CD8-positive, alpha-beta memory T cell (primary cell): ENCODE measurements around the gene GMDS. TPM values are rescaled to one million over a fixed set of nuclear protein-coding genes. Genes with fewer than 3 reads are reported as not detected.

Experiments used
- CTCF ChIA-PET: fragments of 350-600 bp; sonication (Branson Sonifier 250); formaldehyde crosslinking; loops from one replicate; lab custom pipeline; 2021; ENCODE audit warnings: antibody characterized with exemption; lab: Charles Lee
- POLR2A ChIA-PET: fragments of 350-600 bp; sonication (Branson Sonifier 250); formaldehyde crosslinking; loops from one replicate; lab custom pipeline; 2021; ENCODE audit warnings: antibody characterized with exemption; lab: Charles Lee
- DNase-seq, 5 donors: peaks; one replicate each; pipeline versions ENCODE4 v3.0.0 to v3.0.0-alpha.2; 2020 to 2022; ENCODE audit warnings: mixed read lengths in 1 of 5
- H3K27ac ChIP-seq: one replicate; pipeline ENCODE4 v1.7.0; 2013; ENCODE audit warnings: low read depth, mild to moderate bottlenecking, low read length, moderate library complexity
- H3K27me3 ChIP-seq: 2 replicates; pipeline ENCODE4 v1.7.0; 2013; ENCODE audit warnings: low read length, mild to moderate bottlenecking; ENCODE audit not compliant: insufficient read depth, poor library complexity, severe bottlenecking
- H3K36me3 ChIP-seq: 2 replicates; pipeline ENCODE4 v1.7.0; 2013; ENCODE audit warnings: mild to moderate bottlenecking, low read length, moderate library complexity; ENCODE audit not compliant: insufficient read depth
- H3K4me1 ChIP-seq: 2 replicates; pipeline ENCODE4 v1.7.0; 2013; ENCODE audit warnings: mild to moderate bottlenecking, low read length, moderate library complexity; ENCODE audit not compliant: insufficient read depth
- H3K4me3 ChIP-seq: 2 replicates; pipeline ENCODE4 v1.7.0; 2013; ENCODE audit warnings: mild to moderate bottlenecking, low read length
- H3K9me3 ChIP-seq: 2 replicates; pipeline ENCODE4 v1.7.0; 2013; ENCODE audit warnings: mild to moderate bottlenecking, low read length
- H3K27ac Mint-ChIP-seq, 8 donors: one replicate each; pipeline ENCODE4 v1.8.0; 2020 to 2021; ENCODE audit warnings: mixed read lengths in 8 of 8, mild to moderate bottlenecking in 6 of 8, inconsistent platforms in 3 of 8, moderate library complexity in 3 of 8
- H3K27me3 Mint-ChIP-seq, 2 donors: one replicate each; pipeline ENCODE4 v1.8.0; 2020 to 2021; ENCODE audit warnings: mixed read lengths in 2 of 2, mild to moderate bottlenecking in 1 of 2, moderate library complexity in 1 of 2
- H3K36me3 Mint-ChIP-seq, 3 donors: one replicate each; pipeline ENCODE4 v1.8.0; 2020 to 2021; ENCODE audit warnings: mixed read lengths in 3 of 3, inconsistent platforms in 1 of 3, mild to moderate bottlenecking in 1 of 3
- H3K4me1 Mint-ChIP-seq, 3 donors: one replicate each; pipeline ENCODE4 v1.8.0; 2020 to 2021; ENCODE audit warnings: mixed read lengths in 3 of 3, inconsistent platforms in 1 of 3, mild to moderate bottlenecking in 1 of 3
- H3K4me3 Mint-ChIP-seq, 7 donors: one replicate each; pipeline ENCODE4 v1.8.0; 2020 to 2021; ENCODE audit warnings: mixed read lengths in 7 of 7, mild to moderate bottlenecking in 6 of 7, moderate library complexity in 4 of 7, inconsistent platforms in 2 of 7
- H3K9me3 Mint-ChIP-seq, 5 donors: one replicate each; pipeline ENCODE4 v1.8.0; 2020 to 2022; ENCODE audit warnings: mixed read lengths in 5 of 5, mild to moderate bottlenecking in 3 of 5, moderate library complexity in 2 of 5, inconsistent platforms in 1 of 5
- polyA plus RNA-seq: library from polyadenylated mRNA; unstranded; fragments of 300-500 nt; fragmentation: Illumina TruSeq; gene quantifications from one replicate; pipeline ENCODE4 v1.2.3, GENCODE V29; 2021
- total RNA-seq, 2 experiments: library from RNA; stranded (reverse); gene quantifications; one replicate each; pipeline ENCODE4 v1.2.3, GENCODE V29; 2021

The GMDS gene
- total and polyA plus RNA-seq, 3 experiments from 2014 or later = 16.4 to 33.4 (median 28.6) TPM

GRCh38 chr6:1634081-1634480 is 611.3 kb downstream of the GMDS start:
- Histone ChIP-seq H3K36me3 (no peaks in the 10 kb centered on the region), H3K4me3 (no peak overlapping the region), H3K4me1 (no peaks in the 10 kb centered on the region), H3K27me3 (no peaks in the 10 kb centered on the region), H3K9me3 (no peaks in the 10 kb centered on the region), H3K27ac (no peak overlapping the region)
- no peak for DNase-seq
- no peaks in the 10 kb centered on the region for H3K4me1 Mint-ChIP-seq
- no peaks in the 10 kb centered on the region for H3K9me3 Mint-ChIP-seq
- H3K36me3 Mint-ChIP-seq = peaks cover 2 to 14% (median 8%) of the 10 kb centered on the region in 3 donors
- H3K27me3 Mint-ChIP-seq = peaks cover 4 to 28% of the 10 kb centered on the region in 2 donors
- peak overlapping the region in 1 of 8 donors; percentile 68 for H3K27ac Mint-ChIP-seq
- CTCF ChIA-PET = no interaction called here
- POLR2A ChIA-PET = no interaction called here
- H3K4me3 Mint-ChIP-seq = no peak overlapping the region

DNA sequence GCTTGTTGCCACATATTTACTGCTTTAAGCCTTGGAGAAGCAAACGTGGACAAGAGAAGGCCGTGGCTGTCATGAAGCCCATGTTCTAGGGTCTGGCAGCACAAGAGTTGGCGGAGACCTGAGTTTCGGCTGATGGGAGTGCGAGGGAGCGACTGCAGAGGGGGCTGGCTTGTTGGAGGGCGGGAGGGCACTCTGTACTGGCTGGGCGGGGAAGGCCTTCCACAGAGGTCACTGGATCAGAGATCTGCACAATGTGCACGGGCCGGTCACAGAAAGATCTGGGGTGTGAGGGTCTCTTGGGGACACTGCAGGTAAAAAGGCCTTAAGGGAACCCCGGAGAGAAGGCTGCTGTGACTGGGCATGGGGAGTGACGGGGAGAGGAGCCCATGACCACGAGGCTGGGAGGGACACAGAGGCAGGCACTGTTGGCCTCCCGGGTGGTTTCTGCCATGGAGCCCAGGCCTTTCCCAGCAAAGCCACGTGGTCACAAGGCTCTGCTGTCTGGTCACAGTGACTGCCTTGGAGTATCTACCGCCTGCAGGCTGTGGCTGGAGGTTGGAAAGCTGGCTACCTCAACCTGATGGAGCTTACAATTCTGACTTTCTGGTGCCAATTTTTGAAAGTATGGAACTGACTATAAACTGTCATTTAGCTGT is 611.9 kb downstream of the GMDS start:
- POLR2A ChIA-PET = no interaction called here
- no peak overlapping the region for H3K27ac ChIP-seq
- no peaks in the 10 kb centered on the region for H3K9me3 Mint-ChIP-seq
- H3K4me1 ChIP-seq = no peaks in the 10 kb centered on the region
- H3K27me3 ChIP-seq = no peaks in the 10 kb centered on the region
- no peaks in the 10 kb centered on the region for H3K9me3 ChIP-seq
- H3K36me3 ChIP-seq = no peaks in the 10 kb centered on the region
- CTCF ChIA-PET = no interaction called here
- H3K36me3 Mint-ChIP-seq = peaks cover 0 to 14% (median 9%) of the 10 kb centered on the region in 3 donors
- peak overlapping the region in 2 of 8 donors; percentile 14 to 33 for H3K27ac Mint-ChIP-seq
- H3K27me3 Mint-ChIP-seq = peaks cover 5 to 34% of the 10 kb centered on the region in 2 donors
- no peak overlapping the region for H3K4me3 ChIP-seq
- no peak for DNase-seq
- H3K4me1 Mint-ChIP-seq = no peaks in the 10 kb centered on the region
- H3K4me3 Mint-ChIP-seq = no peak overlapping the region

DNA sequence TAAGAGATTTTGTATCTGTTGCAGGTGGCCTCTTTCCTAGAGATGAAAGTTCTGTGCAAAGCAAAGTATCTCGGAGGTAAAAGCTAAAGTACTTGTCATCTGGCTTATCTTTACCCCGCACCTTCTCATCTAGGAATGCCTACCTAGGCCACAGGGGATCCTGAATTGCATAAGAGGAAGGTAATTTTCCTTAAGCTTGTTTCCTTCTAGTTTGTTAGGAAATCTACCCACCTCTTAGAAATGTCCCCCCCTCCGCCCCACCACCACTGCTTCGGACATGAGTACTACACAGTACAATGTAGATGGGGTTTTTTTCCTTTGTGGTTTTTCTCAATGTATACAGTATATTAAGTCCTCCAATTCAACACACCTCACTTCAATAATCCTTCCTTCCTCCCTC is 614.2 kb downstream of the GMDS start:
- Mint-ChIP-seq H3K4me1 (peaks cover 3 to 5% (median 4%) of the 10 kb centered on the region in 3 donors), H3K4me3 (no peak overlapping the region), H3K27ac (no peak overlapping the region), H3K36me3 (peaks cover 0 to 22% (median 9%) of the 10 kb centered on the region in 3 donors), H3K9me3 (no peaks in the 10 kb centered on the region), H3K27me3 (peaks cover 21 to 56% of the 10 kb centered on the region in 2 donors)
- Histone ChIP-seq H3K27ac (no peak overlapping the region), H3K27me3 (peaks cover 4% of the 10 kb centered on the region), H3K4me3 (no peak overlapping the region), H3K36me3 (no peaks in the 10 kb centered on the region), H3K4me1 (no peaks in the 10 kb centered on the region), H3K9me3 (no peaks in the 10 kb centered on the region)
- ChIA-PET POLR2A (no interaction called here), CTCF (no interaction called here)
- DNase-seq = no peak

GRCh38 chr6:1630771-1631217 is 614.6 kb downstream of the GMDS start:
- Mint-ChIP-seq H3K27me3 (peaks cover 24 to 61% of the 10 kb centered on the region in 2 donors), H3K27ac (no peak overlapping the region), H3K36me3 (peaks cover 0 to 22% (median 9%) of the 10 kb centered on the region in 3 donors), H3K4me3 (no peak overlapping the region), H3K9me3 (no peaks in the 10 kb centered on the region), H3K4me1 (peaks cover 8 to 9% (median 8%) of the 10 kb centered on the region in 3 donors)
- ChIA-PET POLR2A (no interaction called here), CTCF (no interaction called here)
- no peak overlapping the region for H3K4me3 ChIP-seq
- H3K36me3 ChIP-seq = no peaks in the 10 kb centered on the region
- H3K27ac ChIP-seq = no peak overlapping the region
- H3K9me3 ChIP-seq = no peaks in the 10 kb centered on the region
- peaks cover under 1% of the 10 kb centered on the region for H3K4me1 ChIP-seq
- H3K27me3 ChIP-seq = peaks cover 9% of the 10 kb centered on the region
- no peak for DNase-seq

- no peak overlapping the region for H3K27ac Mint-ChIP-seq
- H3K27ac ChIP-seq = no peak overlapping the region
- CTCF ChIA-PET = no interaction called here
- peaks cover 11 to 13% (median 13%) of the 10 kb centered on the region in 3 donors for H3K4me1 Mint-ChIP-seq
- H3K27me3 ChIP-seq = peaks cover 14% of the 10 kb centered on the region
- POLR2A ChIA-PET = no interaction called here
- no peak overlapping the region for H3K4me3 ChIP-seq
- no peak for DNase-seq
- H3K9me3 ChIP-seq = no peaks in the 10 kb centered on the region
- no peak overlapping the region for H3K4me3 Mint-ChIP-seq
- no peaks in the 10 kb centered on the region for H3K36me3 ChIP-seq
- no peaks in the 10 kb centered on the region for H3K9me3 Mint-ChIP-seq
- H3K27me3 Mint-ChIP-seq = peaks cover 28 to 66% of the 10 kb centered on the region in 2 donors
- H3K36me3 Mint-ChIP-seq = peaks cover 0 to 22% (median 9%) of the 10 kb centered on the region in 3 donors
- H3K4me1 ChIP-seq = peaks cover 5% of the 10 kb centered on the region
Observed at GRCh38 chr6:1630212-1630770, 615.1 kb downstream of the GMDS start.

DNA sequence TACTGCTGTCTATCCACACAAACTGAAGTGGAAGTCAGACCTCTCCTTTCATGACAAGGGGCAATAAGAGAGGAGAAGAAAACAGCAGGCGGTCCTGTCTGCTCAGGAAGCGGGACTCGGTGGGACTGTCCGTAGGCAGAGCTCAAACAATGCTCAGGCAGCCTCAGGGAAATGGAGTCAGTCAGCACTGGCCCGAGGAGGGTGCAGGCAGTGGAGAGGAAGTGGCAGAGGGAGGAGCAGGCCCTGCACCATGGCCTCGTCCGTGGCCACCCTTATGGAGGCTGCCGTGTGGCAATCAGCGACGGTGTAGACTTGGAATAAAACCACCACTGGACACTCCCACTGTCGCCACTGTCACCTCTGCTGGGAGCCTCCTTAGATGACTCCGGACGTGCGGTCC is 616.1 kb downstream of the GMDS start:
- Histone ChIP-seq H3K9me3 (no peaks in the 10 kb centered on the region), H3K27ac (no peak overlapping the region), H3K4me1 (peaks cover 7% of the 10 kb centered on the region), H3K4me3 (no peak overlapping the region), H3K36me3 (no peaks in the 10 kb centered on the region), H3K27me3 (peaks cover 16% of the 10 kb centered on the region)
- DNase-seq = no peak
- peaks cover 0 to 18% (median 8%) of the 10 kb centered on the region in 3 donors for H3K36me3 Mint-ChIP-seq
- peaks cover 15 to 18% (median 17%) of the 10 kb centered on the region in 3 donors for H3K4me1 Mint-ChIP-seq
- peaks cover 31 to 70% of the 10 kb centered on the region in 2 donors for H3K27me3 Mint-ChIP-seq
- no peak overlapping the region for H3K4me3 Mint-ChIP-seq
- CTCF ChIA-PET = no interaction called here
- POLR2A ChIA-PET = no interaction called here
- no peak overlapping the region for H3K27ac Mint-ChIP-seq
- H3K9me3 Mint-ChIP-seq = no peaks in the 10 kb centered on the region

DNA sequence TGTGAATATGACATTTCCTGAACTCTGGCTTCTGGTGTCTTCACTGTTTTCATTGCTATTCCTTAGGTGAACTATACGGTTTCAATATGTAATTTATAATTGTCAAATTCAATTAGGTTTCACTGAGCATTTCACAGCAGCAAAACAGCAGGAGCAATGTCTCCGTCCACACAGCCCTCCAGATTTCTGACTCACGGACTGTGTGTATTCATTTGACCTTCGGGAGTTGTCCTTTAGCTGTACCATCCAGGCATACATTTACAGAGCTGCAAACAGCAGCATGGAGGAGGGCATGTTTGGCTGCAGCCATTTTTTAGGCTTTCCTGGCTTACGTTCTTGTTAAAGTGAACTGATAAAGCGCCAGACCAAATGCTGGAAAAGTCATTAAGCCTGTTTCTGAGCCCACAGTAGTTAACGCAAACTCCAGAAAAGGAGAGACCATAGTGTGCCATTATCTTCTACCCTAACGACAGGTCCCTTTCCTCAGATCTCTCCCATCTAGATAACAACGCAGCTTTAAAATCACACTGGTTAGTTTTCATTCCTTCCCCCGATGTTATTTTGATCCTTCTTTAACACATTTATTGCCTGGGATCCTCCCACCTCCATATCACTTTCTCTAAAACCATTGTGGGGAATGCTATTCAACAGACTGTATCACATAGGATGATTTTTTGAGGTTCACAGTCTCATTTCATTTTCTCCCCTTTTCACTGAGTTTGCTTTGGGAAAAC is 617.4 kb downstream of the GMDS start:
- Histone ChIP-seq H3K36me3 (no peaks in the 10 kb centered on the region), H3K4me3 (no peak overlapping the region), H3K27ac (no peak overlapping the region), H3K4me1 (peaks cover 7% of the 10 kb centered on the region), H3K27me3 (peaks cover 16% of the 10 kb centered on the region), H3K9me3 (no peaks in the 10 kb centered on the region)
- Mint-ChIP-seq H3K27ac (no peak overlapping the region), H3K4me3 (no peak overlapping the region), H3K36me3 (peaks cover 5 to 16% (median 7%) of the 10 kb centered on the region in 3 donors), H3K4me1 (peaks cover 17 to 21% (median 18%) of the 10 kb centered on the region in 3 donors), H3K27me3 (peaks cover 39 to 70% of the 10 kb centered on the region in 2 donors), H3K9me3 (no peaks in the 10 kb centered on the region)
- no peak for DNase-seq
- POLR2A ChIA-PET = no interaction called here
- CTCF ChIA-PET = no interaction called here

DNA sequence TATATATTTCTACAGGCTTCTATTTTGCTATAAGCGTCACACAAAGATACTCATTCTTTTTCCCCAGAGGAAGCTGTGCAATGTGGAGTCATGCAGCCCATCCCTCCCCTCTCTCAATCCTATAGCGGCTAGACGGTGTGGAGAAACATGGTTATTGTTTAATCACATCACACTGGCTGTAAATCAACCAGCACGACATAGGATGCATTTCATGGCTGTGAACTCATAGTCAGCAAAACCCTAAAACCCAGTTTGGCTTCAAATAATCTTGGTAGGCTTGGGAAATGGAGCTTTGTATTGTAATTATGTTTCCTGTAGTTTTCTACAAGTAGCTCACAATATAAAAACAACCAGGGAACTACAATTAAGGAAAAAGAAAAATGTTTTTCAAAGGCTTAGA is 618.9 kb downstream of the GMDS start:
- DNase-seq = no peak
- Histone ChIP-seq H3K4me3 (no peak overlapping the region), H3K9me3 (no peaks in the 10 kb centered on the region), H3K27me3 (peaks cover 16% of the 10 kb centered on the region), H3K27ac (no peak overlapping the region), H3K36me3 (no peaks in the 10 kb centered on the region), H3K4me1 (peaks cover 7% of the 10 kb centered on the region)
- Mint-ChIP-seq H3K27me3 (peaks cover 53 to 79% of the 10 kb centered on the region in 2 donors), H3K36me3 (peaks cover 5 to 27% (median 18%) of the 10 kb centered on the region in 3 donors), H3K4me3 (peak overlapping the region in 4 of 7 donors; percentile 9 to 76 (median 47)), H3K9me3 (no peaks in the 10 kb centered on the region), H3K27ac (no peak overlapping the region), H3K4me1 (peaks cover 17 to 21% (median 18%) of the 10 kb centered on the region in 3 donors)
- CTCF ChIA-PET = interaction anchor here (1.3 kb wide), 1 partner anchor 10 kb away, joined by 4 read pairs; no protein-coding TSS in a partner anchor
- POLR2A ChIA-PET = no interaction called here
